Activated naive CD4-positive, alpha-beta T cell treated with anti-CD3 and anti-CD28 coated beads, Interleukin-2, amount 50 U/mL, for 16 hours (primary cell): ENCODE results near the gene CES2.
"Not testable (repeated sequence)": the region's sequence is repeated elsewhere in the genome, so short reads cannot be mapped to it uniquely, and the experiment has no call there.

Experiments
- DNase-seq: peaks from one replicate; pipeline ENCODE4 v3.0.0-alpha.2; 2020

The CES2 gene, protein sequence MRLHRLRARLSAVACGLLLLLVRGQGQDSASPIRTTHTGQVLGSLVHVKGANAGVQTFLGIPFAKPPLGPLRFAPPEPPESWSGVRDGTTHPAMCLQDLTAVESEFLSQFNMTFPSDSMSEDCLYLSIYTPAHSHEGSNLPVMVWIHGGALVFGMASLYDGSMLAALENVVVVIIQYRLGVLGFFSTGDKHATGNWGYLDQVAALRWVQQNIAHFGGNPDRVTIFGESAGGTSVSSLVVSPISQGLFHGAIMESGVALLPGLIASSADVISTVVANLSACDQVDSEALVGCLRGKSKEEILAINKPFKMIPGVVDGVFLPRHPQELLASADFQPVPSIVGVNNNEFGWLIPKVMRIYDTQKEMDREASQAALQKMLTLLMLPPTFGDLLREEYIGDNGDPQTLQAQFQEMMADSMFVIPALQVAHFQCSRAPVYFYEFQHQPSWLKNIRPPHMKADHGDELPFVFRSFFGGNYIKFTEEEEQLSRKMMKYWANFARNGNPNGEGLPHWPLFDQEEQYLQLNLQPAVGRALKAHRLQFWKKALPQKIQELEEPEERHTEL

DNA sequence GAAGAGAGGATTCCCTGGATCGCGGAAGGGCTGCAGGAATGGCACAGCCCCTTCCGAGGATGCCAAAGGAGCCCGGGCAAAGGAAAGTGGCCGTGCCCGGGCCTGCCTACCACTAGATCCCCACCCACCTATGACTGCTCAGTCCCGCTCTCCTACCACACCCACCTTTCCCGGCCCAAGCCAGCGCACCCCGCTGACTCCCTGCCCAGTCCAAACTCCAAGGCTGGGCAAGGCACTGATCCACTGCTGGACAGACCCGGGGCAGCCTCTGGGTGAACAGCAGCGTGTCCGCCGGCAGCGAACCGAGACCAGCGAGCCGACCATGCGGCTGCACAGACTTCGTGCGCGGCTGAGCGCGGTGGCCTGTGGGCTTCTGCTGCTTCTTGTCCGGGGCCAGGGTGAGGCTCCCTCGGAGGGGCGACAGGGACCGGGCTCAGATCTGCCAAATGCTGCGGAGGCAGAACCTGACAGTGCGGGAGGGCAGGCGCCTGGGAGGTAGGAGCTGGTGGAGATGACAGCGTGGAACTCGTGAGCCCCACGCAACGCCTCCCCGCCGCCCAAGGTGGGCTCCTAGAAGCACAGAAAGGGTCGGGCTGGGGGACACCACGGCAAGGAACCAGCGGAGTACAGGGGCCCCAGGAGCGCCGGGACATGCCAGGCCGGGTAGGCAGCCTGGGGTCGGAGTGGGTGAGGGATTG, at the start of gene CES2:
Gene CES2, plus strand, starts transcription at position 203 of the 698 bp plus-strand sequence. Its CDS starts 120 bp downstream, at position 323.
- no peak for DNase-seq

DNA sequence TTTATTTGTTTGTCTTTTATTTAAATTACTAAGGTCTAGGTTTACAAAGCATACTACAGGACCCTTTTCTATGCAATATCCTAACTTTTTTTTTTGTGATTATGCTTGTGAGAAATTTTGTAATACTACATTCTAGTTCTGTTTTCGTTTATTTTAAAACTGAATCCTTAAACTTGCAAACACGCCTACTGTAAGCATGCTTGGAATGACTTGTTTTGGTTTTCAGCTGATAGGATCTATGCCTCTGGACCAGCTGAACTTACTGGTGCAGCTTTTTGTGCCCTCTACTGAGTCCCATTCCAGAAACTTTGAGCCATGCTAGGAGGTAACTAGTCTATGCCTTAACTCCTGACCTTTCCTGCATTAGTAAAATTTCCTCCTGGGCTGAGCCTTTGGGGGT, 49.0 kb upstream of the CES2 start:
- DNase-seq = no peak

- DNase-seq = no peak
These were observed 48.4 kb upstream of the CES2 start for GRCh38 chr16:66886914-66887313.

- no peak for DNase-seq
These were observed 46.4 kb upstream of the CES2 start for GRCh38 chr16:66888647-66889615.

DNA sequence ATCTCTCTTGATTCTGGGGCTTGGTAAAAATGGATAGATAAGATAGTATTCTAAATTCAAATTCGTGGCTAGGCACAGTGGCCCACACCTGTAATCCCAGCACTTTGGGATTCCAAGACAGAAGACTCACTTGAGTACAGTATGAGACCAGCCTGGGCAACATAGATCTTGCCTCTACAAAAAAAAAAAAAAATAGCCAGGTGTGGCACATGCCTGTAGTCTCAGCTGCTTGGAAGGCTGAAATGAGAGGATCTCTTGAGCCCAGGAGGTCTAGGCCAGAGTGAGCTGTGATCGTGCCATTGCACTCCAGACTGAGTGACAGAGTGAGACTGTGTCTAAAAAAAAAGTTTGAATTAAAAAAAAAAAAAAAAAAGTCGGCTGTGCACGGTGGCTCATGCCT, 45.7 kb upstream of the CES2 start:
- DNase-seq = no peak

DNA sequence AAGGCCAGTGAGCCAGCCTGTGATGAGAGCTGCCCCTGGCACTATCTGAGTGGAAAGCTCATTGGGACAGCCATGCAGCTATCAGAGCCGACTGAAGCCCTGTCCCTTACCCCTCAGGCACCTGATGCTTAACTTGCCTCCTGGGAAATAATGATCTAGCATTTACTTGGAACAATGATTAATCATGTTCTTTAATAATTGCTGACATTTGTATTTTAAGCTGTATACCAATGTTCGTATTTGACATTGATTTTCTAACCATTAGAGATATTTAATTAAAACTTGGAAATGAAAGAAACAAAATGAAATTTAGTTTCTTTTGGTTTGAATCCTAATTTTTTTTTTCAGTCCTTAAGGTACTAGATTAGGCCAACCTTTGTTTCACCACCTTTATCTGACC, 44.5 kb upstream of the CES2 start:
- DNase-seq = no peak

- DNase-seq = no peak
These were observed 44.0 kb upstream of the CES2 start for GRCh38 chr16:66891360-66891759.

DNA sequence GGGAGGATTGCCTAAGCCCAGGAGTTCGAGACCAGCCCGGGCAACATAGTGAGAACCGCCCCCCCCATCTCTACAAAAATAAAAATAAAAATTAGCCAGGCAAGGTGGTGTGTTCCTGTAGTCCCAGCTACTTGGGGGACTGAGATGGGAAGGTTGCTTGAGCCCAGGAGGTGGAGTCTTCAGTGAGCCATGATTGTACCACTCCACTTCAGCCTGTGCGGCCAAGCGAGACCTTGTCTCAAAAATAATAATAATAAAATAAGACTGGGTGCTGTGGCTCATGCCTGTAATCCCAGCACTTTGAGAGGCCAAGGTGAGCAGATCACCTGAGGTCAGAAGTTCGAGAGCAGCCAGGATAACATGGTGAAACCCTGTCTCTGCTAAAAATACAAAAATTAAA, 43.5 kb upstream of the CES2 start:
- DNase-seq = no peak

- no peak for DNase-seq
These were observed 41.3 kb upstream of the CES2 start for GRCh38 chr16:66894055-66894454.

- DNase-seq = peak; percentile 57
These were observed 40.2 kb upstream of the CES2 start for GRCh38 chr16:66894948-66895688.

DNA sequence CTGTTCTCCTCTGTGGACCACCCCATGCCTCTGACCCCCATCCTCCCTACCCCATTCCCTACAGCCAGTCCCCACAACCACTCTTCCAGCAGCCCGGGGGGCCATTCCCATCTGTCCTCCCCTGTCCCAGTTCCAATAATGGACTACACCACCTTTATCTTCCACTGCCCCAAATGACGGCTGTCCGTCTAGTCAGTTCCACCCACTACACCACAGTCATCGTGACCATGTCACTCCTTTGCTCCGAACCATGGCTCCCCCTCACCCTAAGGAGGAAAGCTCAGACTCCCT, 39.7 kb upstream of the CES2 start:
- no peak for DNase-seq

GRCh38 chr16:66895999-66896398, 39.3 kb upstream of the CES2 start:
- no peak for DNase-seq

GRCh38 chr16:66896682-66897081, 38.6 kb upstream of the CES2 start:
- DNase-seq = not testable (repeated sequence)

GRCh38 chr16:66898207-66898606, 37.1 kb upstream of the CES2 start:
- no peak for DNase-seq

DNA sequence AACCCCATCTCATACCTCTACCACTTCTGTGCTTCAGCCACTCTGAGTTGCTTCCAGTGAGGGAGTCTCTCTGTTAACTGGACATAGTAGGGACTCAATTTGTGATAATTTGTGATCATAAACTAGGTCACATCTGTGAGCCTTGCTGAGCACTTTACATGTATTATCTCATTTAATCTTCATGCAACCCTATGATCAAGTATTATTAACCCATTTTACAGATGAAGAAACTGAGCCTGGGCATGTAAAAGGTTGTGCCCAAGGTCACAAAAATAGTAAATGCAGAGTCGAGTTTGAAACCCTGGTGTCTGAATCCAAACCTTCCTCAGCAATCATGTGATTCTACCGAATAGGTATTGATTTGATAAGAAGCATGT, 36.4 kb upstream of the CES2 start:
- no peak for DNase-seq

DNA sequence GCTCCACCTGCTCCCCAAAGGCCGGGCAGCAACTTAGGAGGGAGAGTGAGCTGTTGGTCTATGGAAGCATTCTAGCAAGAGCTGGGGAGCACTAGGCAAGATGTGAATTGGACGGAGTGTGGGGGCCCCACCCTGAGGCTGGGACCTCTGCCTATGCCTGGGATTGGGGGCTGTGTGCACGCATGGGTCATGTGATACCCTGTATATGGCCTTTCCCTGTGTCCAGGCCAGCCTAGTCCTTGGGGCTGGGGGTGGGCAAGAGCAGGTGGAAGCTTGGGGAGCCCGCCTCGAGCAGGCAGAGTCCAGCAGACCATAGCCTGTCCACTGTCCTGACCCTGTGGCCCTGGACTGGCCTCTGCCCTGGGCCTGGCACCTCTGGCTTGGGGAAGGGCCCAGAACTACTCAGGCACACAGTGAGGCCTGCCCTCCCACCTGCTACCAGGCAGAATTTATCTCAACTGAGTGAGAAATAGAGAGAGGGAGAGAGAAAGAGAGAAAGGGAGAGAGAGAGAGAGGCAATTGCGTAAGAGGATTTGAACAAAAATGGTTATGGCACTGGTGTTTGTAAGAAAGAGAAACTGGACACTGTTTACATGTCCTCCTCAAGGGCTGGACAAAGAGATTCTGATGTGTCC, 35.9 kb upstream of the CES2 start:
- DNase-seq = no peak

DNA sequence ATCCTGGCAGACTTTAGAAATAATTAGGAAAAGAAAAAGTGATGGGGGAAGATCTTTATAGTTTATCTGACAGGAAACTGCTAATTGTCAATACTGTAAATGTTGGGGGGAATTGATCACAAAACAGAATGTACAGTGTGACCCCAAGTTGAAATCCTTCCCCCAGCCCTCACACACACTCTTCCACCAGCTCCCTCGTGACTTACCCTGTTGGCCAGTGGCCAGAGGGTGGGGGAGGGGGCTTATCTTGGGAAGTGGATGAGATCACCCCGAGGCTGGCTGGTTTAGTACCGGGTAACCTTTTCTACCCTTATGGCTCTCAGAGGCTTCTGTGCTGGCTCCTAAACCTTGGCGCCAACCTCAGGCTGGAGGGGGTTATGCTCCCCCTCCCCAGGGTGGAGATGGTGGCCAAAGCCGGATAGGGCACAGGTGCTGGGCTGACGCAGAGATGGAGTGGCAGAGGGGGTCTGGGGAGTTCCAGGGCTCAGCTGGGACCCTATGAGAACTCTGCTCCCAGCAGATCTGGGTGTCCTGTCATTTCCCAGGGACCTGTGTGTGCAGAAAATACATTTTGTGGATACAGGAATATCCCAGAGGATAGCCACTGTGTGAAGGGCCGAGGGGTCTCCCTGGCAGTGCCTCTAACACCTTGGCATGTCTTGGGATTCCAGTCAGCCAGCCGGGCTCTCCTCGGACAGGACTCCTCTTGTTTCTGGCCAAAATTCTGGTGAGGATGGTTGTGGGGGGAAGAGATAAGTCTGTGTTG, 35.2 kb upstream of the CES2 start:
- DNase-seq = no peak

- no peak for DNase-seq
These were observed 34.4 kb upstream of the CES2 start for GRCh38 chr16:66900721-66901441.

DNA sequence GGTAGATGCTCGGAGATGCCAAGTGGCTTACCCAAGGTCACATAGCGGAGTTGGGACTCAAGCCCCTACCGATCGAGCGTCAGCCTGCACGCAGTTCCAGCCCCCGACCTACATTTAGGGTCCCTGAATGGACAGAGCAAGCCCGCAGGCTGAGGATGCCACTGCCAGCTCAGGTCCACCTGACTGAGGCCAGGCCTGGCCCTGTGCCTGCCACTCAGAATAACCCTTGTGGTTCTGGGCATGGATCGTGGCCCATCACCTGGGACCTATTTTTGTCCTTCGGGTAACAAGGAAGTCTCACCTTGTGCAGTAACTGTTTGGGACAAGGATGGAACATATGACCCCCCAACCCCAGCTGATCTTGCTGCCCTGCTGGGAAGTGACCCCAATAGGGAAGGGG, 33.7 kb upstream of the CES2 start:
- DNase-seq = no peak
